Measurements from ENCODE around the gene TP53I13.

Gene TP53I13

GRCh38 chr17:29591737-29592608 lies 23.5 kb downstream of the TP53I13 start (continued):
- TF ChIP-seq ZSCAN30 (tag by site-specific recombination; IDR thresholded peaks at IDR 0.05) (peak; percentile 96), ZNF175 (tag by site-specific recombination; IDR thresholded peaks at IDR 0.05) (no peak), ZNF335 (tag by site-specific recombination; conservative IDR thresholded peaks at IDR 0.05) (peak; percentile 76), TCF7L2 (IDR thresholded peaks at IDR 0.05; ENCODE audit: borderline replicate concordance, low read depth, low read length) (no peak), SCRT2 (tag by site-specific recombination; IDR thresholded peaks at IDR 0.05) (peak; percentile 75), ZNF157 (tag by site-specific recombination; IDR thresholded peaks at IDR 0.05) (0 out of 2 replicates have a peak, but pooled peaks have one; percentile 6)

DNA sequence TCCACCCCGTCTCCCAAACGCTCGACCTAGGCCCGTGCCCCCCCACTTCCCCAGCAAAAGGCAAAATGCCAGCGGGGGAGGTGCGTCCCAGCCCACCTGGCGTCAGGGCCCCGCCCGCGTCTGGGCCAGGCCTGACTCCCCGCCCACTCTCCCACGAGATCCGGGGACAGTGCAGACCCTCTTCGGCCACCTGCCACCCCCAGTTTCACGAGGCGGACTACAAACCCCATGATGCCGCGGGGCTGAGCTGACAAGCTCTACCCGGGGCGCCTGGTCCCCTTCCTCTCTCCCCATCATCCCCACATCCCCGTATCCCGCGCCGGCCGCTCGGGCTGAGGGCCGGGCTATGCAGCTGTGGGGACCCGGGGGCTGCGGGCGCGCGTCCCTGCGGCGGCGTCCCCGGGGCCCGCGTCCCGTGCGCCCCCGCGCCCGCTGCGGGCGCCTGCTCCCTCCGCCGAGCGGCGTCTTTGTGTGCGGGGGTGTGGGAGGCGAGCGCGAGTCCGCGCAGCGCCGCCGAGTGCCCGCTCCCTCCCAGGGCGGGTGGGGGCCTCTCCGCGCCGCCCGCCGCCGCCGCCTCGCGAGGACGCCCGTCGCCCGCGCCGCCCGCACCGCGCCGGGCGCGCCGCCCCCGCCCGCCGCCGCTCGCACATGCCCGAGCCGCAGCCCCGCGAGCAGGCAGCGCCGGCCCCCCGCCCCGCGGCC lies 24.5 kb downstream of the TP53I13 start, which contains the start of gene ANKRD13B:
TSS of gene ANKRD13B (plus strand) at position 283 of the 702 bp plus-strand sequence. CDS start 490 bp downstream, outside the sequence.
- Histone ChIP-seq H3K9me3 (ENCODE audit: control insufficient read depth, insufficient read depth, low read depth, low read length) (no peaks in the 10 kb centered on the region), H3K4me3 (ENCODE audit: low read depth, low read length) (peak within 1 kb of the TSS; percentile 67), H3K4me1 (ENCODE audit: control insufficient read depth, insufficient read depth, low read length) (peaks cover 44% of the 10 kb centered on the region), H3K27ac (ENCODE audit: extremely low read depth, low read depth, low read length) (peak within 1 kb of the TSS; percentile 82), H3K36me3 (ENCODE audit: control insufficient read depth in 2 of 2, insufficient read depth in 1 of 2, low read length in 2 of 2) (no peaks in the 10 kb centered on the region)
- ChIA-PET CTCF (interaction anchor here (0.6 to 5.1 kb wide), 26 partner anchors 12 to 500 kb away, joined by 3 to 74 read pairs (median 5); partner anchors contain the start of genes ABHD15, SSH2 and TP53I13), POLR2A (interaction anchor here (1.0 to 2.6 kb wide), 15 partner anchors 12 to 873 kb away, joined by 3 to 28 read pairs (median 6); partner anchors contain the start of genes ABHD15, CORO6, NUFIP2 and RPL23A)
- peak; percentile 16; the same call in 1 of the 2 replicates for TF ChIP-seq ZNF2 (tag by site-specific recombination; IDR thresholded peaks at IDR 0.05)
- TF ChIP-seq MZF1 (tag by site-specific recombination; IDR thresholded peaks at IDR 0.05; ENCODE audit: borderline replicate concordance): peak; percentile 26; the same call in 1 of the 2 replicates
- no peak for TF ChIP-seq ZNF221 (tag by site-specific recombination; IDR thresholded peaks at IDR 0.05; ENCODE audit: borderline replicate concordance)
- 0 out of 2 replicates have a peak, but pooled peaks have one; percentile 6 for TF ChIP-seq ZNF148 (tag by site-specific recombination; IDR thresholded peaks at IDR 0.05; ENCODE audit: borderline replicate concordance)
- peak; percentile 67; the same call in 1 of the 2 replicates for TF ChIP-seq ZNF561 (tag by site-specific recombination; IDR thresholded peaks at IDR 0.05; ENCODE audit: borderline replicate concordance)
- peak; percentile 52 for TF ChIP-seq GLIS1 (tag by site-specific recombination; IDR thresholded peaks at IDR 0.05)
- peak; percentile 71 for TF ChIP-seq KLF9 (tag by site-specific recombination; IDR thresholded peaks at IDR 0.05; ENCODE audit: low read depth)
- TF ChIP-seq, protein P1, sequence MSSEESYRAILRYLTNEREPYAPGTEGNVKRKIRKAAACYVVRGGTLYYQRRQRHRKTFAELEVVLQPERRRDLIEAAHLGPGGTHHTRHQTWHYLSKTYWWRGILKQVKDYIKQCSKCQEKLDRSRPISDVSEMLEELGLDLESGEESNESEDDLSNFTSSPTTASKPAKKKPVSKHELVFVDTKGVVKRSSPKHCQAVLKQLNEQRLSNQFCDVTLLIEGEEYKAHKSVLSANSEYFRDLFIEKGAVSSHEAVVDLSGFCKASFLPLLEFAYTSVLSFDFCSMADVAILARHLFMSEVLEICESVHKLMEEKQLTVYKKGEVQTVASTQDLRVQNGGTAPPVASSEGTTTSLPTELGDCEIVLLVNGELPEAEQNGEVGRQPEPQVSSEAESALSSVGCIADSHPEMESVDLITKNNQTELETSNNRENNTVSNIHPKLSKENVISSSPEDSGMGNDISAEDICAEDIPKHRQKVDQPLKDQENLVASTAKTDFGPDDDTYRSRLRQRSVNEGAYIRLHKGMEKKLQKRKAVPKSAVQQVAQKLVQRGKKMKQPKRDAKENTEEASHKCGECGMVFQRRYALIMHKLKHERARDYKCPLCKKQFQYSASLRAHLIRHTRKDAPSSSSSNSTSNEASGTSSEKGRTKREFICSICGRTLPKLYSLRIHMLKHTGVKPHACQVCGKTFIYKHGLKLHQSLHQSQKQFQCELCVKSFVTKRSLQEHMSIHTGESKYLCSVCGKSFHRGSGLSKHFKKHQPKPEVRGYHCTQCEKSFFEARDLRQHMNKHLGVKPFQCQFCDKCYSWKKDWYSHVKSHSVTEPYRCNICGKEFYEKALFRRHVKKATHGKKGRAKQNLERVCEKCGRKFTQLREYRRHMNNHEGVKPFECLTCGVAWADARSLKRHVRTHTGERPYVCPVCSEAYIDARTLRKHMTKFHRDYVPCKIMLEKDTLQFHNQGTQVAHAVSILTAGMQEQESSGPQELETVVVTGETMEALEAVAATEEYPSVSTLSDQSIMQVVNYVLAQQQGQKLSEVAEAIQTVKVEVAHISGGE (tag by site-specific recombination; conservative IDR thresholded peaks at IDR 0.05; ENCODE audit: low read depth): peak; percentile 53
- peak; percentile 47; the same call in 1 of the 2 replicates for TF ChIP-seq ZNF580 (tag by site-specific recombination; IDR thresholded peaks at IDR 0.05)
- peak; percentile 94 for TF ChIP-seq ZBTB7A (tag by site-specific recombination; IDR thresholded peaks at IDR 0.05; ENCODE audit: low read depth)
- TF ChIP-seq EGR2 (tag by site-specific recombination; IDR thresholded peaks at IDR 0.05; ENCODE audit: low read depth): peak; percentile 89
- no peak for TF ChIP-seq ZNF555 (tag by site-specific recombination; conservative IDR thresholded peaks at IDR 0.05)
- TF ChIP-seq, protein P2, sequence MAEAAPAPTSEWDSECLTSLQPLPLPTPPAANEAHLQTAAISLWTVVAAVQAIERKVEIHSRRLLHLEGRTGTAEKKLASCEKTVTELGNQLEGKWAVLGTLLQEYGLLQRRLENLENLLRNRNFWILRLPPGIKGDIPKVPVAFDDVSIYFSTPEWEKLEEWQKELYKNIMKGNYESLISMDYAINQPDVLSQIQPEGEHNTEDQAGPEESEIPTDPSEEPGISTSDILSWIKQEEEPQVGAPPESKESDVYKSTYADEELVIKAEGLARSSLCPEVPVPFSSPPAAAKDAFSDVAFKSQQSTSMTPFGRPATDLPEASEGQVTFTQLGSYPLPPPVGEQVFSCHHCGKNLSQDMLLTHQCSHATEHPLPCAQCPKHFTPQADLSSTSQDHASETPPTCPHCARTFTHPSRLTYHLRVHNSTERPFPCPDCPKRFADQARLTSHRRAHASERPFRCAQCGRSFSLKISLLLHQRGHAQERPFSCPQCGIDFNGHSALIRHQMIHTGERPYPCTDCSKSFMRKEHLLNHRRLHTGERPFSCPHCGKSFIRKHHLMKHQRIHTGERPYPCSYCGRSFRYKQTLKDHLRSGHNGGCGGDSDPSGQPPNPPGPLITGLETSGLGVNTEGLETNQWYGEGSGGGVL (tag by site-specific recombination; IDR thresholded peaks at IDR 0.05): peak; percentile 32; the same call in 1 of the 2 replicates
- no peak for TF ChIP-seq ZNF449 (tag by site-specific recombination; IDR thresholded peaks at IDR 0.05)
- no peak for TF ChIP-seq ZNF571 (tag by site-specific recombination; IDR thresholded peaks at IDR 0.05)
- peak; percentile 81 for TF ChIP-seq BCL11B (tag by site-specific recombination; IDR thresholded peaks at IDR 0.05; ENCODE audit: low read depth)
- no peak for TF ChIP-seq ZSCAN23 (tag by site-specific recombination; IDR thresholded peaks at IDR 0.05)
- peak; percentile 96 for TF ChIP-seq ZNF76 (tag by site-specific recombination; IDR thresholded peaks at IDR 0.05; ENCODE audit: borderline replicate concordance, low read depth)

Data from HEK293 (cell line).